ENCODE results near the gene SIPA1L3. TPM values are rescaled to one million over a fixed set of nuclear protein-coding genes. Genes with fewer than 3 reads are reported as not detected.

Gene SIPA1L3
- total and polyA plus RNA-seq, 2 experiments from 2014 or later: 15.7 to 54.1 TPM

DNA sequence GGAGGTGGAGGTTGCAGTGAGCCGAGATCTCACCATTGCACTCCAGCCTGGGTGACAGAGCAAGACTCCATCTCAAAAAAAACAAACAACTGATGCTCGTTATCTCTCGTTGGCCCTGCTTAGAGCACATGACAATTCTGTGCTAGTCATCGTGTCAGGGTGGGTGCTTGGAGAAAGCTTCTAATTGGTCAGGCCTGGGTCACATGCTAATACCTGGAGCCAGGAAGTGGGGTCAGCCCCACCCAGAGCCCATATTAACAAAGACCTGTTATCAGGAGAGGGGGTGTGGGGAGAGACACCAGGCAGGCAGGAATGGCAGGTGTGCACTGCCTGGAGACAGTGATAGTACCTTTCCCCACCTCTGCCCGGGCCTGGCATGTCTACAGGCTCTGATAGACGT, 232.1 kb downstream of the SIPA1L3 start (continued):
- TF ChIP-seq ZNF462 (CRISPR knock-in tag; IDR thresholded peaks at IDR 0.05) (no peak), EZH2 (IDR thresholded peaks at IDR 0.05; ENCODE audit: low read depth, unreplicated experiment) (no peak), STAT1 (IDR thresholded peaks at IDR 0.05; ENCODE audit: unreplicated experiment) (no peak), NANOG (IDR thresholded peaks at IDR 0.05; ENCODE audit: borderline replicate concordance) (no peak), ZNF331 (CRISPR knock-in tag; IDR thresholded peaks at IDR 0.05; ENCODE audit: low read depth) (no peak), ZNF114 (CRISPR knock-in tag; IDR thresholded peaks at IDR 0.05) (no peak), POLR2AphosphoS5 (IDR thresholded peaks at IDR 0.05; ENCODE audit: low read depth) (no peak)

- Histone ChIP-seq H3K4me1 (ENCODE audit: insufficient read depth) (no peaks in the 10 kb centered on the region), H4K20me1 (replicated peaks; ENCODE audit: insufficient read depth) (no peaks in the 10 kb centered on the region), H3F3A (replicated peaks; ENCODE audit: low read depth) (0 out of 2 replicates have a peak, but pooled peaks cover 6% of the 10 kb centered on the region), H3K27ac (ENCODE audit: low read depth) (no peak overlapping the region), H3K36me3 (ENCODE audit: insufficient read depth) (no peaks in the 10 kb centered on the region), H3K4me2 (no peak overlapping the region), H3K27me3 (ENCODE audit: insufficient read depth) (no peaks in the 10 kb centered on the region), H3K9me2 (ENCODE audit: insufficient read depth) (no peaks in the 10 kb centered on the region), H3K79me2 (replicated peaks; ENCODE audit: insufficient read depth) (no peaks in the 10 kb centered on the region), H3K4me3 (no peak overlapping the region), H2AFZ (no peak overlapping the region)
- Mint-ChIP-seq H3K4me1 (peaks cover 7% of the 10 kb centered on the region; the same call in 2 of the 3 replicates), H3K27ac (no peak overlapping the region), H3K9me3 (no peaks in the 10 kb centered on the region), H3K36me3 (ENCODE audit: low read depth) (peaks cover 19% of the 10 kb centered on the region), H3K27me3 (ENCODE audit: insufficient read depth, low read depth, poor library complexity) (peaks cover 14% of the 10 kb centered on the region), H3K4me3 (no peak overlapping the region)
- no peak for ATAC-seq
- DNase-seq (ENCODE audit: low spot score): no peak
- no peak for TF ChIP-seq EZH2 (IDR thresholded peaks at IDR 0.05; ENCODE audit: low read depth, unreplicated experiment)
- TF ChIP-seq STAT1 (IDR thresholded peaks at IDR 0.05; ENCODE audit: unreplicated experiment): no peak
- TF ChIP-seq ETS1 (IDR thresholded peaks at IDR 0.05): no peak
- TF ChIP-seq POLR2AphosphoS5 (IDR thresholded peaks at IDR 0.05; ENCODE audit: low read depth): no peak
- TF ChIP-seq ZNF331 (CRISPR knock-in tag; IDR thresholded peaks at IDR 0.05; ENCODE audit: low read depth): no peak
- no peak for TF ChIP-seq JUNB (IDR thresholded peaks at IDR 0.05; ENCODE audit: unreplicated experiment)
- TF ChIP-seq ZNF462 (CRISPR knock-in tag; IDR thresholded peaks at IDR 0.05): no peak
- TF ChIP-seq NANOG (IDR thresholded peaks at IDR 0.05; ENCODE audit: borderline replicate concordance): no peak
These were observed 234.1 kb downstream of the SIPA1L3 start for GRCh38 chr19:38141108-38141507.

All from GM23338 (cell line).